Neural cell (in vitro differentiated cells): ENCODE data around the gene SMARCA1. TPM values are rescaled to one million over a fixed set of nuclear protein-coding genes. Genes with fewer than 3 reads are reported as not detected.

Experiments used
- H2AFZ ChIP-seq: fragments of 200-600, 300-800 bp; sonication (generic), shearing (Covaris generic); 2 replicates; pipeline ENCODE4 v1.6.0; 2014; ENCODE audit warnings: low read depth, mild to moderate bottlenecking, antibody characterized with exemption, low read length, moderate library complexity
- H3F3A ChIP-seq: fragments of 200-600 bp; shearing (Covaris generic); 2 replicates; pipeline ENCODE4 v1.6.1; 2016; ENCODE audit warnings: mild to moderate bottlenecking, moderate library complexity, mixed read lengths, antibody characterized with exemption, low read length; ENCODE audit not compliant: insufficient read depth, poor library complexity, severe bottlenecking
- H3K27ac ChIP-seq: fragments of 200-600, 300-800 bp; sonication (generic), shearing (Covaris generic); 2 replicates; pipeline ENCODE4 v1.5.1; 2014; ENCODE audit warnings: mild to moderate bottlenecking, low read length, moderate library complexity
- H3K27me3 ChIP-seq: fragments of 300-800, 200-600 bp; sonication (generic), shearing (Covaris generic); 2 replicates; pipeline ENCODE4 v1.6.0; 2014; ENCODE audit warnings: mild to moderate bottlenecking, low read depth, low read length, moderate library complexity; ENCODE audit not compliant: insufficient read depth
- H3K36me3 ChIP-seq: fragments of 300-800, 200-600 bp; sonication (generic), shearing (Covaris generic); 2 replicates; pipeline ENCODE4 v1.5.1; 2014; ENCODE audit warnings: mild to moderate bottlenecking, antibody characterized with exemption, low read length, moderate library complexity; ENCODE audit not compliant: insufficient read depth
- H3K4me2 ChIP-seq: fragments of 300-800, 200-600 bp; sonication (generic), shearing (Covaris generic); 2 replicates; pipeline ENCODE4 v1.6.0; 2014; ENCODE audit warnings: mild to moderate bottlenecking, low read length
- H3K4me3 ChIP-seq: fragments of 300-800, 200-600 bp; sonication (generic), shearing (Covaris generic); 2 replicates; pipeline ENCODE4 v1.5.1; 2014; ENCODE audit warnings: mild to moderate bottlenecking, low read length, moderate library complexity
- H3K79me2 ChIP-seq: fragments of 200-600 bp; shearing (Covaris generic); replicated peaks from 2 replicates; pipeline ENCODE4 v1.6.0; 2014; ENCODE audit warnings: mild to moderate bottlenecking, low read length, moderate library complexity; ENCODE audit not compliant: insufficient read depth
- H3K9ac ChIP-seq: fragments of 300-800, 200-600 bp; sonication (generic), shearing (Covaris generic); 2 replicates; pipeline ENCODE4 v1.6.1; 2016; ENCODE audit warnings: mild to moderate bottlenecking, low read length, mixed read lengths
- H3K9me2 ChIP-seq: fragments of 200-600 bp; shearing (Covaris generic); 2 replicates; pipeline ENCODE4 v1.6.1; 2016; ENCODE audit warnings: mild to moderate bottlenecking, low read length, mixed read lengths; ENCODE audit not compliant: insufficient read depth
- H3K9me3 ChIP-seq: fragments of 200-600, 300-800 bp; sonication (generic), shearing (Covaris generic); 2 replicates; pipeline ENCODE4 v1.6.1; 2016; ENCODE audit warnings: mild to moderate bottlenecking, mixed run types, low read length, moderate library complexity, mixed read lengths
- H4K20me1 ChIP-seq: fragments of 200-600 bp; shearing (Covaris generic); 2 replicates; pipeline ENCODE4 v1.6.1; 2016; ENCODE audit warnings: mild to moderate bottlenecking, mixed run types; ENCODE audit not compliant: insufficient read depth
- CTCF ChIP-seq: fragments of 450-650 bp; IDR thresholded peaks from 2 replicates; pipeline ENCODE4 v1.5.1; 2014; ENCODE audit warnings: antibody characterized with exemption, mild to moderate bottlenecking, moderate library complexity; ENCODE audit not compliant: poor library complexity, severe bottlenecking
- EP300 ChIP-seq: fragments of 450-650 bp; conservative IDR thresholded peaks from 2 replicates; pipeline ENCODE4 v1.6.1; 2014; ENCODE audit warnings: antibody characterized with exemption, mild to moderate bottlenecking, moderate library complexity; ENCODE audit not compliant: poor library complexity, severe bottlenecking
- EZH2 ChIP-seq: fragments of 200-600, 300-800 bp; shearing (Covaris generic), sonication (generic); IDR thresholded peaks from 2 replicates; pipeline ENCODE4 v1.6.1; 2014; ENCODE audit warnings: antibody characterized with exemption, low read length, borderline replicate concordance, mild to moderate bottlenecking; ENCODE audit not compliant: insufficient read depth, poor library complexity, severe bottlenecking
- MXI1 ChIP-seq: fragments of 450-650 bp; conservative IDR thresholded peaks from 2 replicates; pipeline ENCODE4 v1.6.1; 2014; ENCODE audit warnings: antibody characterized with exemption, mild to moderate bottlenecking; ENCODE audit not compliant: poor library complexity, severe bottlenecking
- POLR2AphosphoS5 ChIP-seq: IDR thresholded peaks from 2 replicates; pipeline ENCODE4 v1.6.1; 2012
- RAD21 ChIP-seq: fragments of 450-650 bp; conservative IDR thresholded peaks from 2 replicates; pipeline ENCODE4 v1.6.1; 2014; ENCODE audit warnings: antibody characterized with exemption, mild to moderate bottlenecking, moderate library complexity
- REST ChIP-seq: IDR thresholded peaks from 2 replicates; pipeline ENCODE4 v1.6.1; 2012; ENCODE audit warnings: borderline replicate concordance
- SMC3 ChIP-seq: fragments of 450-650 bp; conservative IDR thresholded peaks from 2 replicates; pipeline ENCODE4 v1.6.1; 2014; ENCODE audit warnings: antibody characterized with exemption, mild to moderate bottlenecking, moderate library complexity; ENCODE audit not compliant: poor library complexity
- TAF1 ChIP-seq: IDR thresholded peaks from 2 replicates; pipeline ENCODE4 v1.6.1; 2012; ENCODE audit warnings: low read depth
- polyA plus RNA-seq: library from polyadenylated mRNA; depleted of rRNA; stranded (reverse); fragments of >200 nt; gene quantifications from 2 replicates; pipeline ENCODE4 v1.2.3, GENCODE V29; 2014

Gene SMARCA1
- polyA plus RNA-seq, 1 donor from 2014 or later = 66.9 TPM

GRCh38 chrX:129490330-129490729 is 33.0 kb downstream of the SMARCA1 start:
- TF ChIP-seq RAD21 = no peak
- TF ChIP-seq CTCF = no peak
- TF ChIP-seq TAF1 = no peak
- no peak for TF ChIP-seq EP300
- no peak for TF ChIP-seq POLR2AphosphoS5
- TF ChIP-seq SMC3 = no peak
- TF ChIP-seq EZH2 = no peak
- no peak for TF ChIP-seq REST
- TF ChIP-seq MXI1 = no peak
- no peaks in the 10 kb centered on the region for H3F3A ChIP-seq
- H3K9me2 ChIP-seq = no peaks in the 10 kb centered on the region
- no peaks in the 10 kb centered on the region for H4K20me1 ChIP-seq
- H2AFZ ChIP-seq = no peak overlapping the region
- no peak overlapping the region for H3K27ac ChIP-seq
- H3K4me3 ChIP-seq = no peak overlapping the region
- no peaks in the 10 kb centered on the region for H3K79me2 ChIP-seq
- H3K9ac ChIP-seq = no peak overlapping the region
- no peaks in the 10 kb centered on the region for H3K27me3 ChIP-seq
- no peaks in the 10 kb centered on the region for H3K9me3 ChIP-seq
- no peak overlapping the region for H3K4me2 ChIP-seq
- no peaks in the 10 kb centered on the region for H3K36me3 ChIP-seq

GRCh38 chrX:129488359-129488758 is 34.9 kb downstream of the SMARCA1 start:
- TF ChIP-seq MXI1 (no peak), SMC3 (no peak), TAF1 (no peak)
- Histone ChIP-seq H3K4me3 (no peak overlapping the region), H3K9me3 (no peaks in the 10 kb centered on the region), H3K27me3 (no peaks in the 10 kb centered on the region), H3K4me2 (no peak overlapping the region), H3F3A (no peaks in the 10 kb centered on the region), H4K20me1 (no peaks in the 10 kb centered on the region), H3K9me2 (no peaks in the 10 kb centered on the region), H3K9ac (no peak overlapping the region), H3K79me2 (no peaks in the 10 kb centered on the region), H3K27ac (no peak overlapping the region), H3K36me3 (no peaks in the 10 kb centered on the region), H2AFZ (no peak overlapping the region)

GRCh38 chrX:129480889-129481288 is 42.4 kb downstream of the SMARCA1 start:
- Histone ChIP-seq H2AFZ (no peak overlapping the region), H3K27ac (no peak overlapping the region), H3K27me3 (no peaks in the 10 kb centered on the region), H3K4me3 (no peak overlapping the region), H4K20me1 (no peaks in the 10 kb centered on the region), H3K4me2 (no peak overlapping the region), H3K9me2 (no peaks in the 10 kb centered on the region), H3K79me2 (no peaks in the 10 kb centered on the region), H3K9me3 (no peaks in the 10 kb centered on the region), H3K9ac (no peak overlapping the region), H3K36me3 (no peaks in the 10 kb centered on the region), H3F3A (no peaks in the 10 kb centered on the region)
- TF ChIP-seq EP300 (no peak), EZH2 (no peak), POLR2AphosphoS5 (no peak), REST (no peak), SMC3 (no peak), MXI1 (no peak), RAD21 (no peak), TAF1 (no peak), CTCF (no peak)
